Measurements from ENCODE around the gene STX4.
"Not testable (repeated sequence)": the region's sequence is repeated elsewhere in the genome, so short reads cannot be mapped to it uniquely, and the experiment has no call there.

Gene STX4

GRCh38 chr16:31009894-31010584 is 23.3 kb upstream of the STX4 start:
- no peak for TF ChIP-seq EZH2 (IDR thresholded peaks at IDR 0.05)
- TF ChIP-seq FOXP2 (optimal IDR thresholded peaks at IDR 0.05; ENCODE audit: control extremely low read depth, extremely low read length, insufficient read depth), result no peak
- no peak for TF ChIP-seq POLR2AphosphoS5 (IDR thresholded peaks at IDR 0.05; ENCODE audit: borderline replicate concordance, low read depth, low read length)
- Histone ChIP-seq H3K9ac (ENCODE audit: insufficient read length) (no peak overlapping the region), H3K4me3 (no peak overlapping the region), H3K27ac (no peak overlapping the region), H3K9me3 (ENCODE audit: low read depth, low read length) (no peaks in the 10 kb centered on the region), H3K36me3 (ENCODE audit: insufficient read depth, low read length) (no peaks in the 10 kb centered on the region)
- no peak for DNase-seq (ENCODE audit: low read depth, low spot score)

GRCh38 chr16:31010585-31011325 is 22.6 kb upstream of the STX4 start, which contains the start of gene STX1B:
TSS of gene STX1B (minus strand) at chr16:31010638. CDS start at chr16:31010396, 242 bp downstream.
- Histone ChIP-seq H3K9me3 (ENCODE audit: low read depth, low read length) (no peaks in the 10 kb centered on the region), H3K36me3 (ENCODE audit: insufficient read depth, low read length) (no peaks in the 10 kb centered on the region), H3K9ac (ENCODE audit: insufficient read length) (no peak within 1 kb of the TSS), H3K27ac (no peak within 1 kb of the TSS), H3K4me3 (peak within 1 kb of the TSS; percentile 42; the same call in 1 of the 2 replicates)
- TF ChIP-seq EZH2 (IDR thresholded peaks at IDR 0.05) (no peak), FOXP2 (optimal IDR thresholded peaks at IDR 0.05; ENCODE audit: control extremely low read depth, extremely low read length, insufficient read depth) (no peak), POLR2AphosphoS5 (IDR thresholded peaks at IDR 0.05; ENCODE audit: borderline replicate concordance, low read depth, low read length) (no peak)
- no peak for DNase-seq (ENCODE audit: low read depth, low spot score)

GRCh38 chr16:31011815-31012214 is 21.5 kb upstream of the STX4 start:
- H3K36me3 ChIP-seq (ENCODE audit: insufficient read depth, low read length); H3K9me3 ChIP-seq (ENCODE audit: low read depth, low read length); H3K9ac ChIP-seq (ENCODE audit: insufficient read length); DNase-seq (ENCODE audit: low read depth, low spot score); H3K27ac ChIP-seq; H3K4me3 ChIP-seq: not testable (repeated sequence)

- H3K27ac ChIP-seq; H3K4me3 ChIP-seq; H3K9ac ChIP-seq (ENCODE audit: insufficient read length); H3K9me3 ChIP-seq (ENCODE audit: low read depth, low read length); H3K36me3 ChIP-seq (ENCODE audit: insufficient read depth, low read length); DNase-seq (ENCODE audit: low read depth, low spot score): not testable (repeated sequence)
Observed at GRCh38 chr16:31013292-31013691, 20.1 kb upstream of the STX4 start.

- Histone ChIP-seq H3K4me3 (no peak overlapping the region), H3K9ac (ENCODE audit: insufficient read length) (no peak overlapping the region), H3K27ac (no peak overlapping the region), H3K9me3 (ENCODE audit: low read depth, low read length) (no peaks in the 10 kb centered on the region), H3K36me3 (ENCODE audit: insufficient read depth, low read length) (no peaks in the 10 kb centered on the region)
- no peak for DNase-seq (ENCODE audit: low read depth, low spot score)
- TF ChIP-seq EZH2 (IDR thresholded peaks at IDR 0.05) (no peak), FOXP2 (optimal IDR thresholded peaks at IDR 0.05; ENCODE audit: control extremely low read depth, extremely low read length, insufficient read depth) (no peak), POLR2AphosphoS5 (IDR thresholded peaks at IDR 0.05; ENCODE audit: borderline replicate concordance, low read depth, low read length) (no peak)
Observed at GRCh38 chr16:31016018-31016417, 17.3 kb upstream of the STX4 start.

GRCh38 chr16:31017756-31018155 is 15.6 kb upstream of the STX4 start:
- not testable (repeated sequence) for H3K27ac ChIP-seq; DNase-seq (ENCODE audit: low read depth, low spot score); H3K9me3 ChIP-seq (ENCODE audit: low read depth, low read length); H3K9ac ChIP-seq (ENCODE audit: insufficient read length); H3K4me3 ChIP-seq; H3K36me3 ChIP-seq (ENCODE audit: insufficient read depth, low read length)

- no peak for DNase-seq (ENCODE audit: low read depth, low spot score)
- no peak overlapping the region for H3K9ac ChIP-seq (ENCODE audit: insufficient read length)
Observed at GRCh38 chr16:31020536-31020935, 12.8 kb upstream of the STX4 start.

GRCh38 chr16:31022544-31023251 is 10.7 kb upstream of the STX4 start:
- Histone ChIP-seq H3K9me3 (ENCODE audit: low read depth, low read length) (no peaks in the 10 kb centered on the region), H3K36me3 (ENCODE audit: insufficient read depth, low read length) (no peaks in the 10 kb centered on the region), H3K4me3 (no peak overlapping the region), H3K9ac (ENCODE audit: insufficient read length) (no peak overlapping the region), H3K27ac (no peak overlapping the region)
- DNase-seq (ENCODE audit: low read depth, low spot score), result no peak
- no peak for TF ChIP-seq POLR2AphosphoS5 (IDR thresholded peaks at IDR 0.05; ENCODE audit: borderline replicate concordance, low read depth, low read length)
- no peak for TF ChIP-seq EZH2 (IDR thresholded peaks at IDR 0.05)
- TF ChIP-seq FOXP2 (optimal IDR thresholded peaks at IDR 0.05; ENCODE audit: control extremely low read depth, extremely low read length, insufficient read depth), result no peak

More at GRCh38 chr16:31020536-31020935, 12.8 kb upstream of the STX4 start:
- TF ChIP-seq EZH2 (IDR thresholded peaks at IDR 0.05) (no peak), FOXP2 (optimal IDR thresholded peaks at IDR 0.05; ENCODE audit: control extremely low read depth, extremely low read length, insufficient read depth) (no peak), POLR2AphosphoS5 (IDR thresholded peaks at IDR 0.05; ENCODE audit: borderline replicate concordance, low read depth, low read length) (no peak)
- H3K4me3 ChIP-seq, result no peak overlapping the region
- no peaks in the 10 kb centered on the region for H3K36me3 ChIP-seq (ENCODE audit: insufficient read depth, low read length)
- H3K9me3 ChIP-seq (ENCODE audit: low read depth, low read length), result no peaks in the 10 kb centered on the region
- no peak overlapping the region for H3K27ac ChIP-seq
